Measurements from ENCODE around the gene RPL38. TPM values are rescaled to one million over a fixed set of nuclear protein-coding genes. Genes with fewer than 3 reads are reported as not detected.

RPL38 gene
- 539 to 625 TPM (median 549 TPM) in 3 replicates for total RNA-seq
- long read RNA-seq, transcript RPL38-206 (4 exons, 532 nt): minor isoform, 8 of 290 reads
- long read RNA-seq, transcript RPL38-202 (5 exons, 431 nt): minor isoform, 59 of 290 reads
- long read RNA-seq, transcript RPL38-201 (5 exons, 1,170 nt): major isoform, 221 of 290 reads
- long read RNA-seq, partial matches to known transcripts: 1 of 290 reads
- long read RNA-seq, other reads (novel, unspliced or antisense): 1 of 290 reads

GRCh38 chr17:74203439-74204240, at the start of gene RPL38:
Gene RPL38, plus strand, starts transcription at chr17:74203678. Its CDS starts 278 bp downstream, at chr17:74203956.
- Mint-ChIP-seq H3K27ac (ENCODE audit: unreplicated experiment) (peak within 1 kb of the TSS; percentile 95), H3K4me1 (ENCODE audit: low read depth) (peaks cover 32% of the 10 kb centered on the region), H3K36me3 (ENCODE audit: low read depth) (peaks cover 20% of the 10 kb centered on the region), H3K9me3 (ENCODE audit: low read depth) (no peaks in the 10 kb centered on the region), H3K4me3 (ENCODE audit: unreplicated experiment) (peak within 1 kb of the TSS; percentile 89), H3K27me3 (ENCODE audit: low read depth) (peaks cover 16% of the 10 kb centered on the region)
- TF ChIP-seq CTCF (IDR thresholded peaks at IDR 0.05): peak; percentile 90
- DNase-seq (ENCODE audit: low spot score): no peak

- TF ChIP-seq CTCF (IDR thresholded peaks at IDR 0.05): no peak
- Mint-ChIP-seq H3K4me1 (ENCODE audit: low read depth) (no peaks in the 10 kb centered on the region), H3K27ac (ENCODE audit: unreplicated experiment) (no peak overlapping the region), H3K27me3 (ENCODE audit: low read depth) (peaks cover 39% of the 10 kb centered on the region), H3K36me3 (ENCODE audit: low read depth) (no peaks in the 10 kb centered on the region), H3K4me3 (ENCODE audit: unreplicated experiment) (no peak overlapping the region), H3K9me3 (ENCODE audit: low read depth) (no peaks in the 10 kb centered on the region)
- no peak for DNase-seq (ENCODE audit: low spot score)
These were observed 49.6 kb upstream of the RPL38 start for GRCh38 chr17:74153821-74154430.

- Mint-ChIP-seq H3K4me3 (ENCODE audit: unreplicated experiment) (no peak overlapping the region), H3K4me1 (ENCODE audit: low read depth) (no peaks in the 10 kb centered on the region), H3K9me3 (ENCODE audit: low read depth) (no peaks in the 10 kb centered on the region), H3K36me3 (ENCODE audit: low read depth) (no peaks in the 10 kb centered on the region), H3K27ac (ENCODE audit: unreplicated experiment) (no peak overlapping the region), H3K27me3 (ENCODE audit: low read depth) (peaks cover 34% of the 10 kb centered on the region)
- no peak for DNase-seq (ENCODE audit: low spot score)
- TF ChIP-seq CTCF (IDR thresholded peaks at IDR 0.05): no peak
These were observed 46.6 kb upstream of the RPL38 start for GRCh38 chr17:74156878-74157277.

- Mint-ChIP-seq H3K4me3 (ENCODE audit: unreplicated experiment) (no peak overlapping the region), H3K27ac (ENCODE audit: unreplicated experiment) (no peak overlapping the region), H3K27me3 (ENCODE audit: low read depth) (peaks cover 34% of the 10 kb centered on the region), H3K9me3 (ENCODE audit: low read depth) (no peaks in the 10 kb centered on the region), H3K36me3 (ENCODE audit: low read depth) (no peaks in the 10 kb centered on the region), H3K4me1 (ENCODE audit: low read depth) (no peaks in the 10 kb centered on the region)
- TF ChIP-seq CTCF (IDR thresholded peaks at IDR 0.05): no peak
- no peak for DNase-seq (ENCODE audit: low spot score)
These were observed 46.1 kb upstream of the RPL38 start for GRCh38 chr17:74157366-74157765.

GRCh38 chr17:74158761-74159160, 44.7 kb upstream of the RPL38 start:
- Mint-ChIP-seq H3K27me3 (ENCODE audit: low read depth) (peaks cover 25% of the 10 kb centered on the region), H3K4me3 (ENCODE audit: unreplicated experiment) (no peak overlapping the region), H3K36me3 (ENCODE audit: low read depth) (no peaks in the 10 kb centered on the region), H3K27ac (ENCODE audit: unreplicated experiment) (no peak overlapping the region), H3K9me3 (ENCODE audit: low read depth) (no peaks in the 10 kb centered on the region), H3K4me1 (ENCODE audit: low read depth) (no peaks in the 10 kb centered on the region)
- TF ChIP-seq CTCF (IDR thresholded peaks at IDR 0.05): no peak
- no peak for DNase-seq (ENCODE audit: low spot score)

Measured in chondrocyte (in vitro differentiated cells).